Caco-2 (cell line): ENCODE results near the gene PARP4. TPM values are rescaled to one million over a fixed set of nuclear protein-coding genes. Genes with fewer than 3 reads are reported as not detected.
"Not testable (repeated sequence)": the region's sequence is repeated elsewhere in the genome, so short reads cannot be mapped to it uniquely, and the experiment has no call there.

Source experiments
- BruUV-seq: library from RNA; stranded (reverse); fragments of 400-500 nt; replicated peaks from 2 replicates; lab custom pipeline; 2021; lab: Mats Ljungman, UMichigan
- CTCF ChIA-PET: fragments of 300-600 bp; sonication (Branson Sonifier 250); formaldehyde crosslinking; loops from one replicate; lab custom pipeline; 2022; ENCODE audit warnings: antibody characterized with exemption; lab: Charles Lee
- POLR2A ChIA-PET: fragments of 300-600 bp; sonication (Branson Sonifier 250); formaldehyde crosslinking; loops from one replicate; lab custom pipeline; 2022; ENCODE audit warnings: antibody characterized with exemption; lab: Charles Lee
- DNase-seq, 2 experiments: peaks; one replicate each; pipeline versions ENCODE4 v3.0.0 to v3.0.0-alpha.2; 2020 to 2022
- H3K27me3 ChIP-seq: replicated peaks from 2 replicates; pipeline ENCODE4 v1.6.0; 2011; ENCODE audit warnings: low read length; ENCODE audit not compliant: control insufficient read depth, insufficient read depth
- H3K36me3 ChIP-seq: 2 replicates; pipeline ENCODE4 v1.5.1; 2011; ENCODE audit warnings: low read length; ENCODE audit not compliant: control insufficient read depth, insufficient read depth
- H3K4me1 ChIP-seq: fragments of 250-450 bp; sonication (Bioruptor Pico); 2 replicates; pipeline ENCODE4 v1.5.1; 2020; ENCODE audit warnings: mild to moderate bottlenecking
- H3K4me3 ChIP-seq: 2 replicates; pipeline ENCODE4 v1.5.1; 2011; ENCODE audit warnings: low read depth, mild to moderate bottlenecking, control low read depth, low read length
- H3K9me3 ChIP-seq: fragments of 250-450 bp; sonication (Bioruptor Pico); 2 replicates; pipeline ENCODE4 v1.5.1; 2020; ENCODE audit warnings: mild to moderate bottlenecking, moderate library complexity
- H3K27ac Mint-ChIP-seq: one replicate; pipeline ENCODE4 v1.8.0; 2022; ENCODE audit warnings: mixed read lengths; ENCODE audit not compliant: unreplicated experiment
- H3K27me3 Mint-ChIP-seq: one replicate; pipeline ENCODE4 v1.8.0; 2022; ENCODE audit warnings: mixed read lengths; ENCODE audit not compliant: insufficient read depth, unreplicated experiment
- H3K36me3 Mint-ChIP-seq: one replicate; pipeline ENCODE4 v1.8.0; 2022; ENCODE audit warnings: mild to moderate bottlenecking, mixed read lengths; ENCODE audit not compliant: insufficient read depth, unreplicated experiment
- H3K4me1 Mint-ChIP-seq: one replicate; pipeline ENCODE4 v1.8.0; 2022; ENCODE audit warnings: low read depth, mixed read lengths; ENCODE audit not compliant: unreplicated experiment
- H3K4me3 Mint-ChIP-seq: one replicate; pipeline ENCODE4 v1.8.0; 2022; ENCODE audit warnings: mild to moderate bottlenecking, moderate library complexity, mixed read lengths; ENCODE audit not compliant: unreplicated experiment
- H3K9me3 Mint-ChIP-seq: one replicate; pipeline ENCODE4 v1.8.0; 2022; ENCODE audit warnings: mixed read lengths; ENCODE audit not compliant: unreplicated experiment
- CTCF ChIP-seq, 2 experiments: fragments of 200-600 bp in 1 of 2; IDR thresholded peaks; 1 replicate in 1 of 2; 2 replicates in 1 of 2; pipeline versions ENCODE4 v1.5.1 to v1.8.0; 2011 to 2022; ENCODE audit warnings: antibody characterized with exemption in 1 of 2, control low read depth in 1 of 2, inconsistent platforms in 1 of 2, low read depth in 1 of 2, low read length in 1 of 2, mild to moderate bottlenecking in 1 of 2, moderate library complexity in 1 of 2; ENCODE audit not compliant: insufficient read depth in 1 of 2, severe bottlenecking in 1 of 2, unreplicated experiment in 1 of 2
- intact Hi-C: fragments of 100-400 bp; cut with micrococcal nuclease; formaldehyde crosslinking; loops from one replicate; pipeline ENCODE4 v1.10.0; 2022; ENCODE audit not compliant: unreplicated experiment
- total RNA-seq: library from RNA; stranded (reverse); gene quantifications from 2 replicates; pipeline ENCODE4 v1.2.3, GENCODE V29; 2022

PARP4 gene
- total RNA-seq, 1 experiment from 2014 or later, result 29.7 TPM

DNA sequence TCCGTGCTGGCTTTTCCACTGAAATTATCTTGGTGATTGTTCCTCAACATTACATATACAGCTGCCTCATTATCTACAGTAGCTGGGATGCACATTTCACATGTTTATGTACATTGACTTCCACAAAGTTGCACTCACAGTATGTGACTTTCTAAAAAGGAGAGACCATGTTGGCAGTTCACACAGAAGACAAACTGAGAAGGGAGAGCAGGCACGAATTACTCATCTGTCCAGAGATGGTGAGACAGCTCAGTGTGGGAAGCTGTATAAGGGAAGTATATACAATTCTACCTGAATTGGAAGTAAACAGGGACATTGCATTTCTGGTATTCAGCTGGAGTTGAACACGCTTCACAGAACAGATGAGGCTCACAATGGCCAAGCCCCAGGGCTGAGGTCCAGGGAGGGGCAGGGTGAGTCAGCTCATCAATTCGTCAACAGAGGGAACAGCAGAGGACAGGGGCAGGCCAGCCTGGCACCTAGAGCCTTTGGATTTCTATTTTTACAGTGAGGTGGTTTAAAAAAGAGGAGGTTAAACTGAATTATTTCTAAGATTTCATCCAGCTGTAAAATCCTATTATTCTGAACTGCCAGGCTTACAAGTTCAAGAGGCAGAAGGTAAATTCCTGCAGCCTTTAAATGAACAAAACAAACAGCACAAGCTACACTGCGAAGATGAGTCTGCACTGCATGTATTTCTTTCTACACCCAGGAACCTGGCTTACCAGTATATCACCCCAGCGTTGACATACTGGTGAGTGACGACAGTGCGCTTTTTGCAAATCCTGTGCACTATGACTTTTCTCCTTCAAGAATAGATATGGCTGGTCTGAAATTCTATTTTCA is 9.8 kb downstream of the PARP4 start:
- no peak for TF ChIP-seq CTCF (IDR thresholded peaks at IDR 0.05; ENCODE audit: insufficient read depth in 1 of 2, low read depth in 1 of 2, low read length in 1 of 2, severe bottlenecking in 1 of 2, unreplicated experiment in 1 of 2)
- CTCF ChIA-PET, result interaction anchor here (0.6 kb wide), 1 partner anchor 8 kb away, joined by 3 read pairs; no protein-coding TSS in a partner anchor
- Histone ChIP-seq H3K4me1 (peaks cover 10% of the 10 kb centered on the region; the same call in 1 of the 2 replicates), H3K27me3 (no peaks in the 10 kb centered on the region), H3K4me3 (no peak overlapping the region), H3K36me3 (no peaks in the 10 kb centered on the region; the same call in 1 of the 2 replicates), H3K9me3 (no peaks in the 10 kb centered on the region)
- no peak overlapping the region for H3K4me3 Mint-ChIP-seq
- TSS peak; percentile 18 for BruUV-seq
- no peaks in the 10 kb centered on the region for H3K9me3 Mint-ChIP-seq
- peak in 1 of 2 experiments; percentile 25 for DNase-seq
- POLR2A ChIA-PET, result no interaction called here
- peaks cover 10% of the 10 kb centered on the region for H3K36me3 Mint-ChIP-seq
- no peaks in the 10 kb centered on the region for H3K27me3 Mint-ChIP-seq
- peaks cover 6% of the 10 kb centered on the region for H3K4me1 Mint-ChIP-seq
- H3K27ac Mint-ChIP-seq, result peak overlapping the region; percentile 36
- intact Hi-C loops, result no loop called here

DNA sequence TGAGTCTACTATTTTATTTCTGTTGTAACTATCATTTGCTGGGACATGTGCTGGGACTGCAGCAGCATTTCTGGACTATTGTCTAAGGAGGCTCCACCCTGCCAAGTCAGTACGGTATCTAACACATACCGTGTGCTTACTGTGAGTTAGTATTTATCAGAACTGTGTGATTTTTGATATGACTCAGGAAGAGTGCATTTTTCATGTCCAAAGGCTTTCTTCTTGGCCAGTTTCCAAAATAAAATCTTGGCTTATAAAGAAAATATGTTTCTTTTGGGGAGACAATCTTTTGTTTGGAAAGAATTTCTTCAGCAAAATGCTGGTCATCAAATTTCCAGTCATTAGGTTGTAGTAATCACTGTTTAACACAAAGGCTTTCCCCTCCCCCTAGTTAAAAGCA is 11.6 kb downstream of the PARP4 start:
- POLR2A ChIA-PET, result no interaction called here

GRCh38 chr13:24497742-24498141 is 14.8 kb downstream of the PARP4 start:
- no peaks in the 10 kb centered on the region for H3K9me3 Mint-ChIP-seq
- H3K36me3 Mint-ChIP-seq, result peaks cover 44% of the 10 kb centered on the region
- no peaks in the 10 kb centered on the region for H3K9me3 ChIP-seq
- TF ChIP-seq CTCF (IDR thresholded peaks at IDR 0.05; ENCODE audit: insufficient read depth in 1 of 2, low read depth in 1 of 2, low read length in 1 of 2, severe bottlenecking in 1 of 2, unreplicated experiment in 1 of 2), result no peak
- no TSS peak for BruUV-seq
- intact Hi-C loops, result no loop called here
- no peak overlapping the region for H3K27ac Mint-ChIP-seq
- H3K4me1 Mint-ChIP-seq, result peaks cover 7% of the 10 kb centered on the region
- no peak overlapping the region for H3K4me3 ChIP-seq
- H3K36me3 ChIP-seq, result peaks cover 2% of the 10 kb centered on the region; the same call in 1 of the 2 replicates
- H3K27me3 ChIP-seq, result no peaks in the 10 kb centered on the region
- no peak overlapping the region for H3K4me3 Mint-ChIP-seq
- POLR2A ChIA-PET, result no interaction called here
- H3K27me3 Mint-ChIP-seq, result no peaks in the 10 kb centered on the region
- DNase-seq, result no peak
- H3K4me1 ChIP-seq, result no peaks in the 10 kb centered on the region
- CTCF ChIA-PET, result no interaction called here

More for the DNA sequence above, 11.6 kb downstream of the PARP4 start:
- Mint-ChIP-seq H3K27ac (no peak overlapping the region), H3K4me3 (no peak overlapping the region), H3K27me3 (no peaks in the 10 kb centered on the region), H3K4me1 (peaks cover 6% of the 10 kb centered on the region), H3K9me3 (no peaks in the 10 kb centered on the region), H3K36me3 (peaks cover 22% of the 10 kb centered on the region)
- CTCF ChIA-PET, result no interaction called here
- H3K4me3 ChIP-seq, result no peak overlapping the region
- no peaks in the 10 kb centered on the region for H3K27me3 ChIP-seq
- DNase-seq, result no peak
- H3K9me3 ChIP-seq, result no peaks in the 10 kb centered on the region
- no TSS peak for BruUV-seq
- no peak for TF ChIP-seq CTCF (IDR thresholded peaks at IDR 0.05; ENCODE audit: insufficient read depth in 1 of 2, low read depth in 1 of 2, low read length in 1 of 2, severe bottlenecking in 1 of 2, unreplicated experiment in 1 of 2)
- peaks cover 2% of the 10 kb centered on the region for H3K36me3 ChIP-seq
- intact Hi-C loops, result no loop called here
- H3K4me1 ChIP-seq, result peaks cover 10% of the 10 kb centered on the region; the same call in 1 of the 2 replicates

- H3K27me3 Mint-ChIP-seq, POLR2A ChIA-PET, H3K4me1 Mint-ChIP-seq, H3K4me3 ChIP-seq, H3K9me3 ChIP-seq, H3K9me3 Mint-ChIP-seq, DNase-seq, BruUV-seq, H3K36me3 ChIP-seq, intact Hi-C loops, CTCF ChIA-PET, H3K27me3 ChIP-seq, H3K4me3 Mint-ChIP-seq, H3K4me1 ChIP-seq, H3K27ac Mint-ChIP-seq: not testable (repeated sequence)
- peaks cover 54% of the 10 kb centered on the region for H3K36me3 Mint-ChIP-seq
These were observed 16.3 kb downstream of the PARP4 start for GRCh38 chr13:24496295-24496694.
